Measurements from ENCODE around the gene MIOX.

The MIOX gene

GRCh38 chr22:50520826-50521453 is 34.3 kb downstream of the MIOX start:
- TF ChIP-seq, protein P1, sequence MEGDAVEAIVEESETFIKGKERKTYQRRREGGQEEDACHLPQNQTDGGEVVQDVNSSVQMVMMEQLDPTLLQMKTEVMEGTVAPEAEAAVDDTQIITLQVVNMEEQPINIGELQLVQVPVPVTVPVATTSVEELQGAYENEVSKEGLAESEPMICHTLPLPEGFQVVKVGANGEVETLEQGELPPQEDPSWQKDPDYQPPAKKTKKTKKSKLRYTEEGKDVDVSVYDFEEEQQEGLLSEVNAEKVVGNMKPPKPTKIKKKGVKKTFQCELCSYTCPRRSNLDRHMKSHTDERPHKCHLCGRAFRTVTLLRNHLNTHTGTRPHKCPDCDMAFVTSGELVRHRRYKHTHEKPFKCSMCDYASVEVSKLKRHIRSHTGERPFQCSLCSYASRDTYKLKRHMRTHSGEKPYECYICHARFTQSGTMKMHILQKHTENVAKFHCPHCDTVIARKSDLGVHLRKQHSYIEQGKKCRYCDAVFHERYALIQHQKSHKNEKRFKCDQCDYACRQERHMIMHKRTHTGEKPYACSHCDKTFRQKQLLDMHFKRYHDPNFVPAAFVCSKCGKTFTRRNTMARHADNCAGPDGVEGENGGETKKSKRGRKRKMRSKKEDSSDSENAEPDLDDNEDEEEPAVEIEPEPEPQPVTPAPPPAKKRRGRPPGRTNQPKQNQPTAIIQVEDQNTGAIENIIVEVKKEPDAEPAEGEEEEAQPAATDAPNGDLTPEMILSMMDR (IDR thresholded peaks at IDR 0.05; ENCODE audit: low read depth, low read length, poor library complexity, severe bottlenecking), result no peak
- no peak for TF ChIP-seq EZH2phosphoT487 (IDR thresholded peaks at IDR 0.05; ENCODE audit: borderline replicate concordance, low read length)
- Histone ChIP-seq H3K27ac (ENCODE audit: low read depth, low read length) (no peak overlapping the region), H3F3A (ENCODE audit: control insufficient read depth, insufficient read depth) (no peaks in the 10 kb centered on the region), H3K36me3 (ENCODE audit: control insufficient read depth, low read length) (peaks cover 83% of the 10 kb centered on the region), H3K4me1 (ENCODE audit: control insufficient read depth, low read length) (peaks cover 11% of the 10 kb centered on the region), H3K27me3 (ENCODE audit: control insufficient read depth, low read length) (no peaks in the 10 kb centered on the region), H3K4me3 (ENCODE audit: low read length) (no peak overlapping the region), H3K4me2 (ENCODE audit: low read length) (no peak overlapping the region), H3K9me2 (replicated peaks; ENCODE audit: control insufficient read depth, low read length) (no peaks in the 10 kb centered on the region), H3K9me3 (ENCODE audit: control insufficient read depth, insufficient read depth, low read length) (no peaks in the 10 kb centered on the region), H3K79me2 (ENCODE audit: control insufficient read depth, low read length) (peaks cover 66% of the 10 kb centered on the region), H4K20me1 (ENCODE audit: control insufficient read depth, insufficient read depth, low read depth, low read length) (0 out of 2 replicates have a peak, but pooled peaks cover 3% of the 10 kb centered on the region)

- Histone ChIP-seq H3F3A (ENCODE audit: control insufficient read depth, insufficient read depth) (no peaks in the 10 kb centered on the region), H3K4me2 (ENCODE audit: low read length) (no peak overlapping the region), H3K27ac (ENCODE audit: low read depth, low read length) (no peak overlapping the region), H4K20me1 (ENCODE audit: control insufficient read depth, insufficient read depth, low read depth, low read length) (0 out of 2 replicates have a peak, but pooled peaks cover 3% of the 10 kb centered on the region), H3K36me3 (ENCODE audit: control insufficient read depth, low read length) (peaks cover 76% of the 10 kb centered on the region), H3K4me3 (ENCODE audit: low read length) (no peak overlapping the region), H3K27me3 (ENCODE audit: control insufficient read depth, low read length) (no peaks in the 10 kb centered on the region), H3K9me2 (replicated peaks; ENCODE audit: control insufficient read depth, low read length) (no peaks in the 10 kb centered on the region), H3K79me2 (ENCODE audit: control insufficient read depth, low read length) (peaks cover 62% of the 10 kb centered on the region), H3K9me3 (ENCODE audit: control insufficient read depth, insufficient read depth, low read length) (no peaks in the 10 kb centered on the region), H3K4me1 (ENCODE audit: control insufficient read depth, low read length) (peaks cover 13% of the 10 kb centered on the region)
- no peak for TF ChIP-seq EZH2phosphoT487 (IDR thresholded peaks at IDR 0.05; ENCODE audit: borderline replicate concordance, low read length)
- TF ChIP-seq, protein P1 (IDR thresholded peaks at IDR 0.05; ENCODE audit: low read depth, low read length, poor library complexity, severe bottlenecking), result no peak
Measured at GRCh38 chr22:50521710-50522109, 35.1 kb downstream of the MIOX start.

GRCh38 chr22:50522208-50522805 is 35.6 kb downstream of the MIOX start:
- Histone ChIP-seq H4K20me1 (ENCODE audit: control insufficient read depth, insufficient read depth, low read depth, low read length) (no peaks in the 10 kb centered on the region), H3K4me3 (ENCODE audit: low read length) (no peak overlapping the region), H3K79me2 (ENCODE audit: control insufficient read depth, low read length) (peaks cover 59% of the 10 kb centered on the region), H3K4me2 (ENCODE audit: low read length) (no peak overlapping the region), H3K27me3 (ENCODE audit: control insufficient read depth, low read length) (no peaks in the 10 kb centered on the region), H3K36me3 (ENCODE audit: control insufficient read depth, low read length) (peaks cover 70% of the 10 kb centered on the region), H3K9me2 (replicated peaks; ENCODE audit: control insufficient read depth, low read length) (no peaks in the 10 kb centered on the region), H3F3A (ENCODE audit: control insufficient read depth, insufficient read depth) (peaks cover 2% of the 10 kb centered on the region; the same call in 1 of the 2 replicates), H3K27ac (ENCODE audit: low read depth, low read length) (no peak overlapping the region), H3K9me3 (ENCODE audit: control insufficient read depth, insufficient read depth, low read length) (no peaks in the 10 kb centered on the region), H3K4me1 (ENCODE audit: control insufficient read depth, low read length) (peaks cover 19% of the 10 kb centered on the region)
- no peak for TF ChIP-seq EZH2phosphoT487 (IDR thresholded peaks at IDR 0.05; ENCODE audit: borderline replicate concordance, low read length)
- TF ChIP-seq, protein P1 (IDR thresholded peaks at IDR 0.05; ENCODE audit: low read depth, low read length, poor library complexity, severe bottlenecking), result no peak
